ENCODE data around the gene CXXC1.
A peak's percentile ranks its signal among the peaks of the same experiment; 100 is the strongest.
"Not testable (repeated sequence)": the region's sequence is repeated elsewhere in the genome, so short reads cannot be mapped to it uniquely, and the experiment has no call there.

The CXXC1 gene

DNA sequence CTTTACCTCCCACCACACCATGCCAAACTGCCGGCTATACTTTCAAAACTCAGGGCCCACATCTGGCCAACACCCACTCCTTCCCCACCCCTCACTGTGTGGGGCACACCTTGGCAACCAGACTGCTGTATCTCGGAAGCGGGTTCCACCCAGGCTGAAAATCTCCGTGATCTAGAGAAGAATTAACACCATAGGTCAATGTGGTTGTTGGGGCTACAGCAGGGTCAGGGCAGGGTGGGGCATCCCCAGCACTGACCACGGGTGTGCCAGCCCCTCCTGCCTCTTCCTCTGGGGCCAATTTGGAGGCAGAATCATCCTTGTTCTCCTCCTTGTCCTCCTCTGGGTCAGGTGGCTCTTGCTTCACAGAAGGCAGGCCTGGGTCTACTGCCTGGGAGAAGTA lies 14.9 kb downstream of the CXXC1 start:
- Histone ChIP-seq H3K4me1 (ENCODE audit: control insufficient read depth in 1 of 2, insufficient read depth in 2 of 2, low read length in 2 of 2) (no peaks in the 10 kb centered on the region), H3K4me3 (ENCODE audit: low read depth in 1 of 2, low read length in 2 of 2) (no peak overlapping the region), H3K27ac (ENCODE audit: low read length) (no peak overlapping the region), H3K27me3 (ENCODE audit: low read depth, low read length) (no peaks in the 10 kb centered on the region), H3K36me3 (ENCODE audit: control insufficient read depth in 1 of 2, insufficient read depth in 2 of 2, low read length in 2 of 2) (peaks cover 78 to 80% of the 10 kb centered on the region in 2 donors), H3K9me3 (ENCODE audit: control insufficient read depth in 1 of 2, low read length in 2 of 2) (no peaks in the 10 kb centered on the region)

GRCh38 chr18:50268022-50268747 lies 19.3 kb downstream of the CXXC1 start:
- Histone ChIP-seq H3K9me3 (ENCODE audit: control insufficient read depth in 1 of 2, low read length in 2 of 2) (no peaks in the 10 kb centered on the region), H3K36me3 (ENCODE audit: control insufficient read depth in 1 of 2, insufficient read depth in 2 of 2, low read length in 2 of 2) (peaks cover 37 to 42% of the 10 kb centered on the region in 2 donors), H3K4me3 (ENCODE audit: low read depth in 1 of 2, low read length in 2 of 2) (peak overlapping the region; percentile 51 to 62), H3K27me3 (ENCODE audit: low read depth, low read length) (no peaks in the 10 kb centered on the region), H3K4me1 (ENCODE audit: control insufficient read depth in 1 of 2, insufficient read depth in 2 of 2, low read length in 2 of 2) (peaks cover 0 to 6% of the 10 kb centered on the region in 2 donors), H3K27ac (ENCODE audit: low read length) (peak overlapping the region; percentile 6)

DNA sequence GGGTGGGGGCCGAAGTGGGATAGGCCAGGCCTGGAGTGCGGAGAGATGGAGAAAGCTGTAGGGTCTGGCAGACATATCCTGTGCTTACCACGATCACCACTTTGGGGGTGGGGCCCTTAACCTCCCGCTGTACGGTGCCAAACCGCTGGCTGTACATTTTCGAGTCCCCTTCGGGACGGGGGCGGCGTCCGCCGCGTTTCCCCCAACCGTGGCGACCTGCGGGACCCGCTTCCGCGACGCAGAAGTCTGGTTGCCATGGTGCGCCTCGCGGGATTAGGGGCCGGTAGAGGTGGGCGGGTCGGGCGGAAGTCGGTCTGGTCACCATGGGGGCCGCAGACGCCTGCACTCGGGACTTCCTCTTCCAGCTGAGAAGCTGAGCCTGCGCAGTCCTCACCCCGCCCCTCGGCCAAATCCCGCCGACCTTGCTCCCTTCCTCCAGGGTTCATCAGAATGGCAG lies 21.2 kb downstream of the CXXC1 start, which contains the start of gene CFAP53:
TSS of gene CFAP53 (minus strand) at position 248 of the 457 bp plus-strand sequence. CDS start at position 157, 91 bp downstream.
- Histone ChIP-seq H3K9me3 (ENCODE audit: control insufficient read depth in 1 of 2, low read length in 2 of 2) (no peaks in the 10 kb centered on the region), H3K27ac (ENCODE audit: low read length) (no peak within 1 kb of the TSS), H3K4me3 (ENCODE audit: low read depth in 1 of 2, low read length in 2 of 2) (peak within 1 kb of the TSS; percentile 82 to 92), H3K36me3 (ENCODE audit: control insufficient read depth in 1 of 2, insufficient read depth in 2 of 2, low read length in 2 of 2) (peaks cover 19 to 22% of the 10 kb centered on the region in 2 donors), H3K4me1 (ENCODE audit: control insufficient read depth in 1 of 2, insufficient read depth in 2 of 2, low read length in 2 of 2) (peaks cover 0 to 6% of the 10 kb centered on the region in 2 donors), H3K27me3 (ENCODE audit: low read depth, low read length) (no peaks in the 10 kb centered on the region)

GRCh38 chr18:50262977-50263376 lies 24.5 kb downstream of the CXXC1 start:
- peaks cover 0 to 6% of the 10 kb centered on the region in 2 donors for H3K4me1 ChIP-seq (ENCODE audit: control insufficient read depth in 1 of 2, insufficient read depth in 2 of 2, low read length in 2 of 2)
- H3K27me3 ChIP-seq (ENCODE audit: low read depth, low read length): no peaks in the 10 kb centered on the region
- no peak overlapping the region for H3K4me3 ChIP-seq (ENCODE audit: low read depth in 1 of 2, low read length in 2 of 2)
- H3K36me3 ChIP-seq (ENCODE audit: control insufficient read depth in 1 of 2, insufficient read depth in 2 of 2, low read length in 2 of 2): no peaks in the 10 kb centered on the region
- H3K9me3 ChIP-seq (ENCODE audit: control insufficient read depth in 1 of 2, low read length in 2 of 2): no peaks in the 10 kb centered on the region
- no peak overlapping the region for H3K27ac ChIP-seq (ENCODE audit: low read length)

DNA sequence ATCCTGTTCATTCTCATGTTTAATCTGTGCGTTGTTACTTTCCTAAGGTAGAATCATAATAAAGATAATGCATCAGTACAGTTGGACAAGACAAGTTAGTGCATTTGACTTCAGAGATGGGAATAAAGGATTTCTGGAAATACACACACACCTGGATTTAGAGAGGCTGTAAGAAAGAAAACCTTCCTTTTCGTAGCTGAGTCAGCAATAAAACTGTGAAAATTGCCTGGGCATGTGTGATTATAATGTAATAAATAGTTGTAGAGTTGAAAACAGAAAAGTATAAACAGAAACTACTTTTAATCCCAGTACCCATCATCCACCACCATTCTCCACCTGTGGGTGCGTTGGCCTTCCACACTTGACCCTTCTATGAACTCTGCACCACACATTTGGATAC lies 36.6 kb downstream of the CXXC1 start:
- no peaks in the 10 kb centered on the region for H3K27me3 ChIP-seq (ENCODE audit: low read depth, low read length)
- H3K36me3 ChIP-seq (ENCODE audit: control insufficient read depth in 1 of 2, insufficient read depth in 2 of 2, low read length in 2 of 2): no peaks in the 10 kb centered on the region
- no peaks in the 10 kb centered on the region for H3K4me1 ChIP-seq (ENCODE audit: control insufficient read depth in 1 of 2, insufficient read depth in 2 of 2, low read length in 2 of 2)
- no peaks in the 10 kb centered on the region for H3K9me3 ChIP-seq (ENCODE audit: control insufficient read depth in 1 of 2, low read length in 2 of 2)
- no peak overlapping the region for H3K27ac ChIP-seq (ENCODE audit: low read length)
- no peak overlapping the region for H3K4me3 ChIP-seq (ENCODE audit: low read depth in 1 of 2, low read length in 2 of 2)

GRCh38 chr18:50249576-50249975 lies 37.9 kb downstream of the CXXC1 start:
- no peaks in the 10 kb centered on the region for H3K36me3 ChIP-seq (ENCODE audit: control insufficient read depth in 1 of 2, insufficient read depth in 2 of 2, low read length in 2 of 2)
- no peaks in the 10 kb centered on the region for H3K9me3 ChIP-seq (ENCODE audit: control insufficient read depth in 1 of 2, low read length in 2 of 2)
- H3K27me3 ChIP-seq (ENCODE audit: low read depth, low read length): no peaks in the 10 kb centered on the region
- H3K4me3 ChIP-seq (ENCODE audit: low read depth in 1 of 2, low read length in 2 of 2): no peak overlapping the region
- no peaks in the 10 kb centered on the region for H3K4me1 ChIP-seq (ENCODE audit: control insufficient read depth in 1 of 2, insufficient read depth in 2 of 2, low read length in 2 of 2)
- H3K27ac ChIP-seq (ENCODE audit: low read length): no peak overlapping the region

GRCh38 chr18:50247561-50247960 lies 39.9 kb downstream of the CXXC1 start:
- no peaks in the 10 kb centered on the region for H3K9me3 ChIP-seq (ENCODE audit: control insufficient read depth in 1 of 2, low read length in 2 of 2)
- H3K4me3 ChIP-seq (ENCODE audit: low read depth in 1 of 2, low read length in 2 of 2): no peak overlapping the region
- no peaks in the 10 kb centered on the region for H3K4me1 ChIP-seq (ENCODE audit: control insufficient read depth in 1 of 2, insufficient read depth in 2 of 2, low read length in 2 of 2)
- H3K27me3 ChIP-seq (ENCODE audit: low read depth, low read length): no peaks in the 10 kb centered on the region
- H3K27ac ChIP-seq (ENCODE audit: low read length): no peak overlapping the region
- no peaks in the 10 kb centered on the region for H3K36me3 ChIP-seq (ENCODE audit: control insufficient read depth in 1 of 2, insufficient read depth in 2 of 2, low read length in 2 of 2)

DNA sequence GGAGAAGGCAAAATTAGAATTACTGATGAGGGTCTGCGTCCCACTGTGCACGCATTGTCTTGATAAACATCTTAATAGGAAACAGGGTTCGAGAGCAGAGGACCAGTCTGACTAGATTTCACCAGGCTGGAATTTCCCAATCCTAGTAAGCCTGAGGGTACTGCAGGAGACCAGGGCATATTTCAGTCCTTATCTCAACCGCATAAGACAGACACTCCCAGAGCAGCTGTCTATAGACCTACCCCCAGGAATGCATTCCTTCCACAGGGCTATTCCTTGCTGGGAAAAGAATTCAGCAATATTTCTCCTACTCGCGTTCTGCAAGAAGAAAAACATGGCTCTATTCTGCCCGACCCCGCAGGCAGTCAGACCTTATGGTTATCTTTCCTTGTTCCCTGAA lies 45.7 kb downstream of the CXXC1 start:
- not testable (repeated sequence) for H3K9me3 ChIP-seq (ENCODE audit: control insufficient read depth in 1 of 2, low read length in 2 of 2); H3K4me3 ChIP-seq (ENCODE audit: low read depth in 1 of 2, low read length in 2 of 2); H3K36me3 ChIP-seq (ENCODE audit: control insufficient read depth in 1 of 2, insufficient read depth in 2 of 2, low read length in 2 of 2); H3K4me1 ChIP-seq (ENCODE audit: control insufficient read depth in 1 of 2, insufficient read depth in 2 of 2, low read length in 2 of 2); H3K27me3 ChIP-seq (ENCODE audit: low read depth, low read length); H3K27ac ChIP-seq (ENCODE audit: low read length)

DNA sequence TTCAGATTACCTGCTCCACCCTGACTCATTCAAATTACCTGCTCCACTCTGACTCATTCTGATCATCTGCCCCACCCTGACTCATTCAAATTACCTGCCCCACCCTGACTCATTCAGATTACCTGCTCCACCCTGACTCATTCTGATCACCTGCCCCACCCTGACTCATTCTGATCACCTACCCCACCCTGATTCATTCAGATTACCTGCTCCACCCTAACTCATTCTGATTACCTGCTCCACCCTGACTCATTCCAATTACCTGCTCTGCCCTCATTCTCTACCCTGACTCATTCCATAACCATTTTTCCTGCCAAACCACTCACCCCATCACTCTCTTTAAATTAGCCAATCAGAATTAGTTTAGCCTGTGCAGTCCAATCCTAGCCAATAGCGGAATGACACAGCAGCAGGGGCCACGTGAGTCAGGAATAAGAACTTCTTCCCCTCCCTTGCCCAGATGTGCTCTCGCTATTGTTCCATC lies 47.4 kb downstream of the CXXC1 start:
- Histone ChIP-seq H3K36me3 (ENCODE audit: control insufficient read depth in 1 of 2, insufficient read depth in 2 of 2, low read length in 2 of 2) (no peaks in the 10 kb centered on the region), H3K4me3 (ENCODE audit: low read depth in 1 of 2, low read length in 2 of 2) (no peak overlapping the region), H3K27ac (ENCODE audit: low read length) (no peak overlapping the region), H3K4me1 (ENCODE audit: control insufficient read depth in 1 of 2, insufficient read depth in 2 of 2, low read length in 2 of 2) (no peaks in the 10 kb centered on the region), H3K9me3 (ENCODE audit: control insufficient read depth in 1 of 2, low read length in 2 of 2) (no peaks in the 10 kb centered on the region), H3K27me3 (ENCODE audit: low read depth, low read length) (no peaks in the 10 kb centered on the region)

GRCh38 chr18:50232419-50232818 lies 55.1 kb downstream of the CXXC1 start:
- H3K36me3 ChIP-seq (ENCODE audit: control insufficient read depth in 1 of 2, insufficient read depth in 2 of 2, low read length in 2 of 2): no peaks in the 10 kb centered on the region
- no peak overlapping the region for H3K4me3 ChIP-seq (ENCODE audit: low read depth in 1 of 2, low read length in 2 of 2)
- H3K9me3 ChIP-seq (ENCODE audit: control insufficient read depth in 1 of 2, low read length in 2 of 2): no peaks in the 10 kb centered on the region
- no peaks in the 10 kb centered on the region for H3K4me1 ChIP-seq (ENCODE audit: control insufficient read depth in 1 of 2, insufficient read depth in 2 of 2, low read length in 2 of 2)
- H3K27me3 ChIP-seq (ENCODE audit: low read depth, low read length): no peaks in the 10 kb centered on the region
- H3K27ac ChIP-seq (ENCODE audit: low read length): no peak overlapping the region

Measured in muscle layer of duodenum (tissue), 2 donors.